ENCODE results near the gene INAVA. TPM values are rescaled to one million over a fixed set of nuclear protein-coding genes. Genes with fewer than 3 reads are reported as not detected.

The INAVA gene, protein sequence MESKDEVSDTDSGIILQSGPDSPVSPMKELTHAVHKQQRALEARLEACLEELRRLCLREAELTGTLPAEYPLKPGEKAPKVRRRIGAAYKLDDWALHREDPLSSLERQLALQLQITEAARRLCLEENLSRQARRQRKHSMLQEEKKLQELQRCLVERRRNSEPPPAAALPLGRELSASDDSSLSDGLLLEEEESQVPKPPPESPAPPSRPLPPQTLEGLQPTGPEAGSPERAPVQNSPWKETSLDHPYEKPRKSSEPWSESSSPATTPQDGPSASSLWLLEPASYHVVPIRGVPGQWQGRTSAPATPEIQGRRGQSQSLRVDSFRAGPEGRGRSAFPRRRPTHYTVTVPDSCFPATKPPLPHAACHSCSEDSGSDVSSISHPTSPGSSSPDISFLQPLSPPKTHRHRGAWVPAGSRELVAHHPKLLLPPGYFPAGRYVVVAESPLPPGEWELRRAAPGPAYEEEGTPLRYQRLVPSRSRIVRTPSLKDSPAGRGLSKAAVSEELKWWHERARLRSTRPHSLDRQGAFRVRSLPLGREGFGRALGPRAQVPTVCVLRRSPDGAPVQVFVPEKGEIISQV
- total RNA-seq (under 1 TPM in 4 of 5 donors, not detected in 1; 0.09 to 0.62 (median 0.25) TPM), total RNA-seq (0 to 0.86 (median 0.20) reads per million in 29 experiments)
- total RNA-seq (2013): 0.28 TPM

GRCh38 chr1:200894712-200895442, at the start of gene INAVA:
Gene INAVA, plus strand, starts transcription at chr1:200894900. Its CDS starts 3,501 bp downstream, at chr1:200898401.
- CTCF ChIA-PET: no interaction called here

DNA sequence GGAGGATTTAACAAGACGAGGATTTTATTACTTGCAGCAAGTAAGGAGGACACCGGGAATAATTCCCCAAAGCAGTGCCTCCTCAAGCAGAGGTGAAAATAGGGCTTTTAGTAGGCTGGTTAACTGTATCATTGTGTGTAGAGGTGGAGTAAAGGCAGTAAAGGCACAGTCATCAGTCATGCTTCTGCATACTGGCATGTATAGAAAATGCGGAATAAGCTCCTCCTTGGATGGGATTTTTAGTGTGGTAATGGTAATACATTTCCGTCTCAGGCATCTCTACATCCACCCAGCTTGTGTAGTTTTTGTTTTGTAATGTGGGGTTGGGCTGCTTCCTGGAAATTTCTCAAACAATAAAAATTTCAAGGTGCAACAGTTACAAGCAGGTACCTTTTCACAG, 49.3 kb upstream of the INAVA start:
- Histone ChIP-seq H3K36me3 (ENCODE audit: control insufficient read depth in 2 of 2, extremely low read depth in 1 of 2, insufficient read depth in 1 of 2, low read length in 1 of 2) (peaks cover 0 to 5% of the 10 kb centered on the region in 2 donors), H3K4me3 (ENCODE audit: control insufficient read depth in 1 of 2, extremely low read depth in 1 of 2, low read length in 1 of 2) (no peak overlapping the region), H3K4me1 (ENCODE audit: control insufficient read depth in 1 of 2, extremely low read depth in 1 of 2, insufficient read depth in 2 of 2, low read length in 2 of 2) (no peaks in the 10 kb centered on the region), H3K9me3 (no peaks in the 10 kb centered on the region), H3K27ac (ENCODE audit: low read length) (no peak overlapping the region), H3K27me3 (replicated peaks in 1 of 2; ENCODE audit: control insufficient read depth in 2 of 2, extremely low read depth in 1 of 2, insufficient read depth in 2 of 2, low read length in 1 of 2) (no peaks in the 10 kb centered on the region)
- ATAC-seq (replicated peaks in 1 of 4) (no peak), DNase-seq (no peak)
- ChIA-PET CTCF (no interaction called here), POLR2A (interaction anchor here in 1 of 2 donors (0.6 kb wide), 1 partner anchor 50 kb away, joined by 4 read pairs; no protein-coding TSS in a partner anchor)
- no peaks in the 10 kb centered on the region for H3K27me3 Mint-ChIP-seq
- no peaks in the 10 kb centered on the region for H3K9me3 Mint-ChIP-seq
- H3K36me3 Mint-ChIP-seq: peaks cover 23% of the 10 kb centered on the region
- no peaks in the 10 kb centered on the region for H3K4me1 Mint-ChIP-seq
- WGBS (ENCODE audit: insufficient coverage): 100% methylated on average over 2 of the region's 4 CpGs
- no peak overlapping the region for H3K27ac Mint-ChIP-seq
- H3K4me3 Mint-ChIP-seq: no peak overlapping the region

More at GRCh38 chr1:200894712-200895442, at the start of gene INAVA:
- H3K27ac ChIP-seq (ENCODE audit: low read length): no peak within 1 kb of the TSS
- no peaks in the 10 kb centered on the region for H3K36me3 ChIP-seq (ENCODE audit: control insufficient read depth in 2 of 2, extremely low read depth in 1 of 2, insufficient read depth in 1 of 2, low read length in 1 of 2)
- peaks cover 0 to 27% of the 10 kb centered on the region in 2 experiments for H3K4me1 ChIP-seq (ENCODE audit: control insufficient read depth in 1 of 2, extremely low read depth in 1 of 2, insufficient read depth in 2 of 2, low read length in 2 of 2)
- H3K4me3 Mint-ChIP-seq: no peak within 1 kb of the TSS
- no peak for ATAC-seq (replicated peaks in 1 of 4)
- H3K4me3 ChIP-seq (ENCODE audit: control insufficient read depth in 1 of 2, extremely low read depth in 1 of 2, low read length in 1 of 2): no peak within 1 kb of the TSS
- H3K27me3 Mint-ChIP-seq: peaks cover 26 to 34% of the 10 kb centered on the region in 2 donors
- H3K9me3 Mint-ChIP-seq: no peaks in the 10 kb centered on the region
- WGBS (ENCODE audit: insufficient coverage): 95% methylated on average over 9 of the region's 15 CpGs
- H3K9me3 ChIP-seq: no peaks in the 10 kb centered on the region
- H3K4me1 Mint-ChIP-seq: peaks cover 18 to 22% (median 22%) of the 10 kb centered on the region in 3 donors
- H3K27me3 ChIP-seq (replicated peaks in 1 of 2; ENCODE audit: control insufficient read depth in 2 of 2, extremely low read depth in 1 of 2, insufficient read depth in 2 of 2, low read length in 1 of 2): peaks cover 5 to 68% of the 10 kb centered on the region in 2 experiments
- POLR2A ChIA-PET: interaction anchor here in 1 of 2 donors (0.7 kb wide), 1 partner anchor 50 kb away, joined by 4 read pairs; no protein-coding TSS in a partner anchor
- no peak within 1 kb of the TSS for H3K27ac Mint-ChIP-seq
- H3K36me3 Mint-ChIP-seq: no peaks in the 10 kb centered on the region
- DNase-seq: no peak

DNA sequence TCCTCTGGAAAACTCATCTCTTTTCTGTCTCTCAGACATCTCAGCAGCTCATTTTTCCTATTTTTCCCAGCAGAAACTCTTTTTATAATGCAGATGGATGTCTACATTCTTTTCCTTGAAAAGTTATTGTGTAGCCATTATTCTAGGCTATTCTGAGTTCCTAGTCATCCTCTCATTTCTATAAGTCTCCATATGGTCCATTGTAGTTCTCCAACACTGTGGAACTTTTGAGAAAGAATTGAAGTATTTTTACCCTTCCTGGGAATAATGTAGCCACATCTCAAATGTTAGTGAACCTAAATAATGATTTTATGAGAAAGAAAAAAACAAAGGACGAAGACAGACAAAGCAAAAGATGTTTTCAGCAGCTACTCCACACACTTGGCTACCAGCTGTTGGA, 48.3 kb upstream of the INAVA start:
- Histone ChIP-seq H3K9me3 (no peaks in the 10 kb centered on the region), H3K4me1 (ENCODE audit: control insufficient read depth in 1 of 2, extremely low read depth in 1 of 2, insufficient read depth in 2 of 2, low read length in 2 of 2) (no peaks in the 10 kb centered on the region), H3K4me3 (ENCODE audit: control insufficient read depth in 1 of 2, extremely low read depth in 1 of 2, low read length in 1 of 2) (no peak overlapping the region), H3K36me3 (ENCODE audit: control insufficient read depth in 2 of 2, extremely low read depth in 1 of 2, insufficient read depth in 1 of 2, low read length in 1 of 2) (peaks cover 0 to 5% of the 10 kb centered on the region in 2 donors), H3K27me3 (replicated peaks in 1 of 2; ENCODE audit: control insufficient read depth in 2 of 2, extremely low read depth in 1 of 2, insufficient read depth in 2 of 2, low read length in 1 of 2) (no peaks in the 10 kb centered on the region), H3K27ac (ENCODE audit: low read length) (no peak overlapping the region)
- DNase-seq (no peak), ATAC-seq (replicated peaks in 1 of 4) (no peak)
- H3K9me3 Mint-ChIP-seq: no peaks in the 10 kb centered on the region
- no peak overlapping the region for H3K4me3 Mint-ChIP-seq
- H3K27me3 Mint-ChIP-seq: no peaks in the 10 kb centered on the region
- ChIA-PET CTCF (no interaction called here), POLR2A (no interaction called here)
- H3K27ac Mint-ChIP-seq: no peak overlapping the region
- peaks cover 28% of the 10 kb centered on the region for H3K36me3 Mint-ChIP-seq
- no CpG with 5 or more reads among the region's 1 CpG for WGBS (ENCODE audit: insufficient coverage)
- H3K4me1 Mint-ChIP-seq: no peaks in the 10 kb centered on the region

GRCh38 chr1:200849430-200849829, 45.3 kb upstream of the INAVA start:
- no peaks in the 10 kb centered on the region for H3K9me3 Mint-ChIP-seq
- ChIA-PET POLR2A (no interaction called here), CTCF (no interaction called here)
- WGBS (ENCODE audit: insufficient coverage): 76% methylated on average over 3 of the region's 6 CpGs
- H3K27ac Mint-ChIP-seq: no peak overlapping the region
- H3K4me3 ChIP-seq (ENCODE audit: control insufficient read depth in 1 of 2, extremely low read depth in 1 of 2, low read length in 1 of 2): no peak overlapping the region
- no peaks in the 10 kb centered on the region for H3K27me3 ChIP-seq (replicated peaks in 1 of 2; ENCODE audit: control insufficient read depth in 2 of 2, extremely low read depth in 1 of 2, insufficient read depth in 2 of 2, low read length in 1 of 2)
- peaks cover 0 to 5% of the 10 kb centered on the region in 2 donors for H3K36me3 ChIP-seq (ENCODE audit: control insufficient read depth in 2 of 2, extremely low read depth in 1 of 2, insufficient read depth in 1 of 2, low read length in 1 of 2)
- no peak overlapping the region for H3K4me3 Mint-ChIP-seq
- H3K9me3 ChIP-seq: no peaks in the 10 kb centered on the region
- H3K27ac ChIP-seq (ENCODE audit: low read length): no peak overlapping the region
- peaks cover 36% of the 10 kb centered on the region for H3K36me3 Mint-ChIP-seq
- DNase-seq: no peak
- H3K4me1 Mint-ChIP-seq: peaks cover 0 to 2% (median 0%) of the 10 kb centered on the region in 3 donors
- H3K4me1 ChIP-seq (ENCODE audit: control insufficient read depth in 1 of 2, extremely low read depth in 1 of 2, insufficient read depth in 2 of 2, low read length in 2 of 2): no peaks in the 10 kb centered on the region
- H3K27me3 Mint-ChIP-seq: no peaks in the 10 kb centered on the region
- no peak for ATAC-seq (replicated peaks in 1 of 4)

GRCh38 chr1:200850554-200850953, 44.1 kb upstream of the INAVA start:
- peaks cover 0 to 5% of the 10 kb centered on the region in 2 donors for H3K36me3 ChIP-seq (ENCODE audit: control insufficient read depth in 2 of 2, extremely low read depth in 1 of 2, insufficient read depth in 1 of 2, low read length in 1 of 2)
- peaks cover 0 to 2% (median 0%) of the 10 kb centered on the region in 3 donors for H3K4me1 Mint-ChIP-seq
- H3K4me3 ChIP-seq (ENCODE audit: control insufficient read depth in 1 of 2, extremely low read depth in 1 of 2, low read length in 1 of 2): no peak overlapping the region
- no peak overlapping the region for H3K4me3 Mint-ChIP-seq
- no peak overlapping the region for H3K27ac Mint-ChIP-seq
- POLR2A ChIA-PET: no interaction called here
- CTCF ChIA-PET: interaction anchor here in 1 of 2 donors (0.6 to 0.7 kb wide), 2 partner anchors 9 to 1282 kb away, joined by 3 read pairs; no protein-coding TSS in a partner anchor
- DNase-seq: no peak
- no peaks in the 10 kb centered on the region for H3K9me3 Mint-ChIP-seq
- no peak for ATAC-seq (replicated peaks in 1 of 4)
- no peak overlapping the region for H3K27ac ChIP-seq (ENCODE audit: low read length)
- no peaks in the 10 kb centered on the region for H3K27me3 Mint-ChIP-seq
- H3K36me3 Mint-ChIP-seq: peaks cover 36% of the 10 kb centered on the region
- H3K27me3 ChIP-seq (replicated peaks in 1 of 2; ENCODE audit: control insufficient read depth in 2 of 2, extremely low read depth in 1 of 2, insufficient read depth in 2 of 2, low read length in 1 of 2): no peaks in the 10 kb centered on the region
- H3K9me3 ChIP-seq: no peaks in the 10 kb centered on the region
- H3K4me1 ChIP-seq (ENCODE audit: control insufficient read depth in 1 of 2, extremely low read depth in 1 of 2, insufficient read depth in 2 of 2, low read length in 2 of 2): no peaks in the 10 kb centered on the region

DNA sequence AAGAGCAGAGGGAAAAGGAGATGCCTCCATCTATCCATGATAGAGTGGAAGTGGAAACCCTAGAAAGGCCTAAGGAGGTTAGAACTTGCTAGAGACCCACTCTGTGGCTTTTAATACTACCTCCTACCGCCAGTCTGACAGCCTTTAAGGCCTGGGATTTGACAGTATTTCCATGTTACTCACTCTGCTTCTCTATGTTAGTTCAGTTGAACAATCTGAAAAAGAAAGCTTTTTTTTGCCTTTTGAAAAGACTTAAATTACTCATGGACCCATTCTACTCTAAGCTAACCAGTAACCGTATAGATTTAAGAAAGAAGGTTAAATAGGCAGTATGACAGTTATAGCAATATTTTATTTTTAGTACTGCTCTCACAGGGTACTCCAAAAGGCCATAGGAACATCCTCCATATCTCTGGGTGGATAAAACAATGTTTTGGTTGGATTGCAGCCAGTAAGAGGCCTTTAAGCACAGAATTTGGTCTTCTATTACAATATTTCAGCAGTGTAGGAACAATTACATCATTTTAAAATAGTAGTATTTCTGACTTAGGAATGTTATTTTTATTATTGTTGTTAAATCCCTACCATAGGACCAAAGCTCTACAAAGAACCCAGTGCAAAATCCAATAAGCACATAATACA, 37.9 kb upstream of the INAVA start:
- Histone ChIP-seq H3K27me3 (replicated peaks in 1 of 2; ENCODE audit: control insufficient read depth in 2 of 2, extremely low read depth in 1 of 2, insufficient read depth in 2 of 2, low read length in 1 of 2) (no peaks in the 10 kb centered on the region), H3K27ac (ENCODE audit: low read length) (no peak overlapping the region), H3K4me3 (ENCODE audit: control insufficient read depth in 1 of 2, extremely low read depth in 1 of 2, low read length in 1 of 2) (no peak overlapping the region), H3K36me3 (ENCODE audit: control insufficient read depth in 2 of 2, extremely low read depth in 1 of 2, insufficient read depth in 1 of 2, low read length in 1 of 2) (peaks cover 0 to 5% of the 10 kb centered on the region in 2 donors), H3K9me3 (no peaks in the 10 kb centered on the region), H3K4me1 (ENCODE audit: control insufficient read depth in 1 of 2, extremely low read depth in 1 of 2, insufficient read depth in 2 of 2, low read length in 2 of 2) (peaks cover 0 to 5% of the 10 kb centered on the region in 2 experiments)
- ChIA-PET POLR2A (no interaction called here), CTCF (no interaction called here)
- Mint-ChIP-seq H3K4me1 (peaks cover 0 to 8% (median under 1%) of the 10 kb centered on the region in 3 donors), H3K27ac (no peak overlapping the region), H3K4me3 (no peak overlapping the region), H3K36me3 (peaks cover 13% of the 10 kb centered on the region), H3K27me3 (no peaks in the 10 kb centered on the region), H3K9me3 (no peaks in the 10 kb centered on the region)
- no peak for ATAC-seq (replicated peaks in 1 of 4)
- WGBS (ENCODE audit: insufficient coverage): no CpG with 5 or more reads among the region's 2 CpGs
- DNase-seq: no peak
